Measurements from ENCODE around the gene NAALADL2. TPM values are rescaled to one million over a fixed set of nuclear protein-coding genes. Genes with fewer than 3 reads are reported as not detected.

The NAALADL2 gene
- total and polyA plus RNA-seq, 3 donors from 2014 or later = 5.4 to 15.6 (median 6.0) TPM

DNA sequence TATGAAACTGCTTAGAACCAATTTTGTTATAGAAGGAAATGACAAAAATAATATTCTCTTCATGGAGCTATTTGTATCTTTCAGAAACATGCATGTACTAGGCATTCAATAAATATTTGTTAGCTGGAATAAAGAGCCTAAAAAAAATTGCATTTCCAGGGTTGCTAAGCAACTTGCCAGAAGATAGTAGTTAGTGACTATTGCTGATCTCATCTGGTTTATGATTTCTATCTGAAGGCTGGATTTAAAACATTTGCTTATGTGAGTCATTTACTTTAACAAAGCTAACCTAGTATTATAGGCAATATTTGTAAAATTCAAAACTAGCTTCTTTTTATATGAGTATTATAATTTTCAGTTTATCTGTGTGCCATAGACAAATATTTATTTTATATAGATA is 78.3 kb downstream of the NAALADL2 start:
- Histone ChIP-seq H3K4me3 (no peak overlapping the region), H3K27me3 (no peaks in the 10 kb centered on the region), H3K9me3 (no peaks in the 10 kb centered on the region), H3K4me1 (no peaks in the 10 kb centered on the region), H3K27ac (no peak overlapping the region), H3K36me3 (ENCODE audit: low read depth, missing control alignments) (no peaks in the 10 kb centered on the region)
- no peak for DNase-seq
- intact Hi-C loops (cut with DNase I; ENCODE audit: low total_unique reads) = no loop called here
- no peak for TF ChIP-seq POLR2A (IDR thresholded peaks at IDR 0.05)
- TF ChIP-seq, protein P1, sequence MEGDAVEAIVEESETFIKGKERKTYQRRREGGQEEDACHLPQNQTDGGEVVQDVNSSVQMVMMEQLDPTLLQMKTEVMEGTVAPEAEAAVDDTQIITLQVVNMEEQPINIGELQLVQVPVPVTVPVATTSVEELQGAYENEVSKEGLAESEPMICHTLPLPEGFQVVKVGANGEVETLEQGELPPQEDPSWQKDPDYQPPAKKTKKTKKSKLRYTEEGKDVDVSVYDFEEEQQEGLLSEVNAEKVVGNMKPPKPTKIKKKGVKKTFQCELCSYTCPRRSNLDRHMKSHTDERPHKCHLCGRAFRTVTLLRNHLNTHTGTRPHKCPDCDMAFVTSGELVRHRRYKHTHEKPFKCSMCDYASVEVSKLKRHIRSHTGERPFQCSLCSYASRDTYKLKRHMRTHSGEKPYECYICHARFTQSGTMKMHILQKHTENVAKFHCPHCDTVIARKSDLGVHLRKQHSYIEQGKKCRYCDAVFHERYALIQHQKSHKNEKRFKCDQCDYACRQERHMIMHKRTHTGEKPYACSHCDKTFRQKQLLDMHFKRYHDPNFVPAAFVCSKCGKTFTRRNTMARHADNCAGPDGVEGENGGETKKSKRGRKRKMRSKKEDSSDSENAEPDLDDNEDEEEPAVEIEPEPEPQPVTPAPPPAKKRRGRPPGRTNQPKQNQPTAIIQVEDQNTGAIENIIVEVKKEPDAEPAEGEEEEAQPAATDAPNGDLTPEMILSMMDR (IDR thresholded peaks at IDR 0.05) = no peak

- Histone ChIP-seq H3K9me3 (no peaks in the 10 kb centered on the region), H3K27me3 (no peaks in the 10 kb centered on the region), H3K4me1 (no peaks in the 10 kb centered on the region), H3K36me3 (ENCODE audit: low read depth, missing control alignments) (no peaks in the 10 kb centered on the region), H3K4me3 (no peak overlapping the region), H3K27ac (no peak overlapping the region)
- no peak for TF ChIP-seq POLR2A (IDR thresholded peaks at IDR 0.05)
- TF ChIP-seq, protein P1 (IDR thresholded peaks at IDR 0.05) = no peak
- intact Hi-C loops (cut with DNase I; ENCODE audit: low total_unique reads) = no loop called here
- DNase-seq = no peak
- 80 to 95% methylated on average over 4 of the region's 4 CpGs for WGBS, 2 donors
These were observed 79.0 kb downstream of the NAALADL2 start for GRCh38 chr3:174938102-174938501.

DNA sequence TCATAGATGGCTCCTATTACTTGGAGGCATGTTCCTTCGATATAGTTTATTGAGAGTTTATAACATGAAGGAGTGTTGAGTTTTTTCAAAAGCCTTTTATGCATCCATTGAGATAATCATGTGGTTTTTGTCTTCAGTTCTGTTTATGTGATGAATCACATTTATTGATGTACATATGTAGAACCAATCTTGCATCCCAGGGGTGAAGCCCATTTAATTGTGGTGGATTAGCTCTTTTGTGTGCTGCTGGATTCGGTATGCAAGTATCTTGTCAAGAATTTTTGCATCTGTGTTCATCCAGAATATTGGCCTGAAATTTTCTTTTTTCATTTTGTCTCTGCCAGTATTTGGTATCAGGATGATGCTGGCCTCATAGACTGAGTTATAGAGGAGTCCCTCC is 81.0 kb downstream of the NAALADL2 start:
- DNase-seq = no peak
- no peaks in the 10 kb centered on the region for H3K4me1 ChIP-seq
- no peak overlapping the region for H3K4me3 ChIP-seq
- no peak overlapping the region for H3K27ac ChIP-seq
- H3K27me3 ChIP-seq = no peaks in the 10 kb centered on the region
- TF ChIP-seq, protein P1 (IDR thresholded peaks at IDR 0.05) = no peak
- TF ChIP-seq POLR2A (IDR thresholded peaks at IDR 0.05) = no peak
- no peaks in the 10 kb centered on the region for H3K36me3 ChIP-seq (ENCODE audit: low read depth, missing control alignments)
- 95 to 97% methylated on average over 2 of the region's 2 CpGs for WGBS, 2 donors
- no peaks in the 10 kb centered on the region for H3K9me3 ChIP-seq
- intact Hi-C loops (cut with DNase I; ENCODE audit: low total_unique reads) = no loop called here

- Histone ChIP-seq H3K4me3 (no peak overlapping the region), H3K9me3 (no peaks in the 10 kb centered on the region), H3K4me1 (no peaks in the 10 kb centered on the region), H3K36me3 (ENCODE audit: low read depth, missing control alignments) (no peaks in the 10 kb centered on the region), H3K27ac (no peak overlapping the region), H3K27me3 (no peaks in the 10 kb centered on the region)
- intact Hi-C loops (cut with DNase I; ENCODE audit: low total_unique reads) = no loop called here
- TF ChIP-seq POLR2A (IDR thresholded peaks at IDR 0.05) = no peak
- TF ChIP-seq, protein P1 (IDR thresholded peaks at IDR 0.05) = no peak
- no peak for DNase-seq
- 73 to 81% methylated on average over 2 of the region's 2 CpGs for WGBS, 2 donors
These were observed 86.1 kb downstream of the NAALADL2 start for GRCh38 chr3:174945276-174945675.

DNA sequence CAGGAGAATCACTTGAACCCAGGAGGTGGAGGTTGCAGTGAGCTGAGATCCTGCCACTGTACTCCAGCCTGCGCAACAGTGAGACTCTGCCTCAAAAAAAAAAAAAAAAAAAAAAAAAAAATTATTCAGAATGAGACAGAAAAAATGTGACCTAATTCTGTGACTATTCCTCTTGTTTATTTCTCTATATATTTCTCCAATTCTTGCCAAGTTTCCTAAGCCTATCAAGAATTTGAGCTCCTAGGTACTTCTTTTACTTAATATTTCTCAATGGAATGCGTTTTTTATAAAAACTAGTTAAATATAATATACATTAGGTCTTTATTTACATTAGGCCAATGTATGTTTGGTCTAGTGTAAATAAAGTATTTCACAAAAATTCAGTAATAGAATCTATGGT is 86.8 kb downstream of the NAALADL2 start:
- 90 to 97% methylated on average over 2 of the region's 2 CpGs for WGBS, 2 donors
- no peaks in the 10 kb centered on the region for H3K9me3 ChIP-seq
- no peaks in the 10 kb centered on the region for H3K27me3 ChIP-seq
- no peaks in the 10 kb centered on the region for H3K4me1 ChIP-seq
- intact Hi-C loops (cut with DNase I; ENCODE audit: low total_unique reads) = no loop called here
- H3K27ac ChIP-seq = no peak overlapping the region
- no peak for DNase-seq
- H3K4me3 ChIP-seq = no peak overlapping the region
- H3K36me3 ChIP-seq (ENCODE audit: low read depth, missing control alignments) = no peaks in the 10 kb centered on the region
- TF ChIP-seq, protein P1 (IDR thresholded peaks at IDR 0.05) = no peak
- no peak for TF ChIP-seq POLR2A (IDR thresholded peaks at IDR 0.05)
